SKM-1 treated with dmso at 0.1 percent for 144 hours (cell line): Measurements from ENCODE around the gene FLOT2.
"Not testable (repeated sequence)": the region's sequence is repeated elsewhere in the genome, so short reads cannot be mapped to it uniquely, and the experiment has no call there.

Experiments
- DNase-seq: peaks from one replicate; lab custom pipeline; 2025; ENCODE audit not compliant: unreplicated experiment; lab: John Stamatoyannopoulos, UW

The FLOT2 gene

GRCh38 chr17:28896884-28897768, at the start of gene FLOT2:
TSS of gene FLOT2 (minus strand) at chr17:28897733. CDS start at chr17:28897574, 159 bp downstream.
- DNase-seq = peak; percentile 64

- DNase-seq = no peak
Measured at GRCh38 chr17:28946239-28946638, 48.7 kb upstream of the FLOT2 start.

- no peak for DNase-seq
Measured at GRCh38 chr17:28944862-28945741, 47.6 kb upstream of the FLOT2 start.

- no peak for DNase-seq
Measured at GRCh38 chr17:28944343-28944742, 46.8 kb upstream of the FLOT2 start.

GRCh38 chr17:28942925-28943324, 45.4 kb upstream of the FLOT2 start:
- no peak for DNase-seq

GRCh38 chr17:28941251-28941650, 43.7 kb upstream of the FLOT2 start:
- no peak for DNase-seq

- no peak for DNase-seq
Measured at GRCh38 chr17:28940675-28941074, 43.1 kb upstream of the FLOT2 start.

GRCh38 chr17:28940142-28940541, 42.6 kb upstream of the FLOT2 start:
- DNase-seq = no peak

- DNase-seq = no peak
Measured at GRCh38 chr17:28938552-28938951, 41.0 kb upstream of the FLOT2 start.

- DNase-seq = peak; percentile 62
Measured at GRCh38 chr17:28937044-28937729, 39.7 kb upstream of the FLOT2 start.

GRCh38 chr17:28935744-28936460, 38.4 kb upstream of the FLOT2 start:
- no peak for DNase-seq

- DNase-seq = not testable (repeated sequence)
Measured at GRCh38 chr17:28934508-28934907, 37.0 kb upstream of the FLOT2 start.

GRCh38 chr17:28929787-28930186, 32.3 kb upstream of the FLOT2 start:
- no peak for DNase-seq

GRCh38 chr17:28928061-28928460, 30.5 kb upstream of the FLOT2 start:
- no peak for DNase-seq

- DNase-seq = no peak
Measured at GRCh38 chr17:28926786-28927185, 29.3 kb upstream of the FLOT2 start.

- no peak for DNase-seq
Measured at GRCh38 chr17:28926366-28926765, 28.8 kb upstream of the FLOT2 start.

GRCh38 chr17:28925912-28926365, 28.4 kb upstream of the FLOT2 start:
- DNase-seq = peak; percentile 75

- no peak for DNase-seq
Measured at GRCh38 chr17:28920201-28920600, 22.7 kb upstream of the FLOT2 start.

- no peak for DNase-seq
Measured at GRCh38 chr17:28918295-28918694, 20.8 kb upstream of the FLOT2 start.

GRCh38 chr17:28917465-28917864, 19.9 kb upstream of the FLOT2 start:
- no peak for DNase-seq

- no peak for DNase-seq
Measured at GRCh38 chr17:28917029-28917428, 19.5 kb upstream of the FLOT2 start.
